Endodermal cell (in vitro differentiated cells): ENCODE measurements around the gene MEGF8. TPM values are rescaled to one million over a fixed set of nuclear protein-coding genes. Genes with fewer than 3 reads are reported as not detected.

Experiments used
- DNase-seq: peaks from one replicate; pipeline ENCODE4 v3.0.0-alpha.2; 2017
- H3K27ac ChIP-seq: 2 replicates; pipeline ENCODE4 v1.5.1; 2013; ENCODE audit warnings: mild to moderate bottlenecking, low read depth, low read length, moderate library complexity
- H3K27me3 ChIP-seq: 2 replicates; pipeline ENCODE4 v1.6.1; 2013; ENCODE audit warnings: mild to moderate bottlenecking, low read length, moderate library complexity; ENCODE audit not compliant: insufficient read depth, control insufficient read depth, poor library complexity, severe bottlenecking
- H3K36me3 ChIP-seq: 2 replicates; pipeline ENCODE4 v1.7.0; 2013; ENCODE audit warnings: mild to moderate bottlenecking, low read length, moderate library complexity; ENCODE audit not compliant: control insufficient read depth, insufficient read depth
- H3K4me1 ChIP-seq: one replicate; pipeline ENCODE4 v1.7.0; 2013; ENCODE audit warnings: low read length; ENCODE audit not compliant: control insufficient read depth, insufficient read depth
- H3K4me3 ChIP-seq: 2 replicates; pipeline ENCODE4 v1.5.1; 2013; ENCODE audit warnings: mild to moderate bottlenecking, low read length, moderate library complexity
- H3K9ac ChIP-seq: 2 replicates; pipeline ENCODE4 v1.6.1; 2013; ENCODE audit warnings: mild to moderate bottlenecking, low read length, moderate library complexity; ENCODE audit not compliant: poor library complexity, severe bottlenecking; ENCODE audit errors: extremely low read depth
- H3K9me3 ChIP-seq: 2 replicates; pipeline ENCODE4 v1.6.1; 2013; ENCODE audit warnings: mild to moderate bottlenecking, low read length, moderate library complexity; ENCODE audit not compliant: control insufficient read depth
- H3K27ac Mint-ChIP-seq: 2 replicates; pipeline ENCODE4 v1.8.0; 2020; ENCODE audit warnings: mixed read lengths
- H3K27me3 Mint-ChIP-seq: 2 replicates; pipeline ENCODE4 v1.8.0; 2021; ENCODE audit warnings: mild to moderate bottlenecking, mixed read lengths; ENCODE audit not compliant: insufficient read depth
- H3K36me3 Mint-ChIP-seq: 2 replicates; pipeline ENCODE4 v1.8.0; 2020; ENCODE audit warnings: low read depth, mixed read lengths
- H3K4me1 Mint-ChIP-seq: 2 replicates; pipeline ENCODE4 v1.8.0; 2020; ENCODE audit warnings: mixed read lengths
- H3K4me3 Mint-ChIP-seq: 2 replicates; pipeline ENCODE4 v1.8.0; 2020; ENCODE audit warnings: mild to moderate bottlenecking, moderate library complexity, mixed read lengths
- H3K9me3 Mint-ChIP-seq: 2 replicates; pipeline ENCODE4 v1.8.0; 2020; ENCODE audit warnings: mild to moderate bottlenecking, mixed read lengths
- CTCF ChIP-seq: fragments of 200-600 bp; sonication (generic); conservative IDR thresholded peaks from 2 replicates; pipeline ENCODE4 v1.5.0; 2021; ENCODE audit warnings: antibody characterized with exemption, mild to moderate bottlenecking
- WGBS, 2 experiments: methylation state at CpG; one replicate each; pipeline versions ENCODE4 v1.1.5 to v1.1.7; 2013; ENCODE audit warnings: missing lambda C conversion rate in 2 of 2, mixed read lengths in 1 of 2; ENCODE audit not compliant: insufficient coverage in 1 of 2, insufficient read length in 1 of 2; 5-methylcytosine and 5-hydroxymethylcytosine counted together
- total RNA-seq, 2 donors: library from RNA; stranded (reverse); fragmentation: NEBNext Ultra II Directional in 1 of 2; extraction: Animal tissue kit (Norgen Biotek cat#: 25700) in 1 of 2; gene quantifications; 2 replicates in 1 of 2; 3 replicates in 1 of 2; pipeline ENCODE4 v1.2.1, GENCODE V29; 2021

Gene MEGF8
- total RNA-seq, 2 donors from 2014 or later, result 48.0 to 51.4 TPM

GRCh38 chr19:42403586-42403985, 78.2 kb downstream of the MEGF8 start:
- 68% methylated on average over 5 to 10 of the region's 10 CpGs for WGBS, 2 experiments
- Mint-ChIP-seq H3K4me3 (peak overlapping the region; percentile 78), H3K9me3 (no peaks in the 10 kb centered on the region), H3K27me3 (peaks cover 5% of the 10 kb centered on the region), H3K36me3 (peaks cover 12% of the 10 kb centered on the region), H3K27ac (peak overlapping the region; percentile 70), H3K4me1 (peaks cover 19% of the 10 kb centered on the region)
- H3K27me3 ChIP-seq, result no peaks in the 10 kb centered on the region
- no peak for TF ChIP-seq CTCF
- DNase-seq, result peak; percentile 84
- no peak overlapping the region for H3K27ac ChIP-seq
- H3K4me1 ChIP-seq, result peaks cover 4% of the 10 kb centered on the region
- no peak overlapping the region for H3K9ac ChIP-seq
- no peaks in the 10 kb centered on the region for H3K36me3 ChIP-seq
- peak overlapping the region; percentile 85 for H3K4me3 ChIP-seq
- no peaks in the 10 kb centered on the region for H3K9me3 ChIP-seq

GRCh38 chr19:42406111-42406510, 80.7 kb downstream of the MEGF8 start:
- Mint-ChIP-seq H3K36me3 (peaks cover 12% of the 10 kb centered on the region), H3K9me3 (no peaks in the 10 kb centered on the region), H3K27me3 (peaks cover 14% of the 10 kb centered on the region), H3K27ac (no peak overlapping the region), H3K4me3 (no peak overlapping the region), H3K4me1 (peaks cover 17% of the 10 kb centered on the region)
- no peak for DNase-seq
- peaks cover 4% of the 10 kb centered on the region for H3K4me1 ChIP-seq
- H3K27me3 ChIP-seq, result no peaks in the 10 kb centered on the region
- H3K9me3 ChIP-seq, result no peaks in the 10 kb centered on the region
- no peak for TF ChIP-seq CTCF
- 88 to 95% methylated on average over 3 to 11 of the region's 11 CpGs for WGBS, 2 experiments
- no peak overlapping the region for H3K4me3 ChIP-seq
- H3K36me3 ChIP-seq, result no peaks in the 10 kb centered on the region
- no peak overlapping the region for H3K9ac ChIP-seq
- H3K27ac ChIP-seq, result no peak overlapping the region

- no peak overlapping the region for H3K27ac Mint-ChIP-seq
- Histone ChIP-seq H3K4me1 (peaks cover 4% of the 10 kb centered on the region), H3K36me3 (no peaks in the 10 kb centered on the region), H3K9me3 (no peaks in the 10 kb centered on the region), H3K4me3 (no peak overlapping the region), H3K27ac (no peak overlapping the region), H3K9ac (no peak overlapping the region), H3K27me3 (no peaks in the 10 kb centered on the region)
- H3K27me3 Mint-ChIP-seq, result peaks cover 26% of the 10 kb centered on the region
- H3K4me3 Mint-ChIP-seq, result no peak overlapping the region
- no peak for TF ChIP-seq CTCF
- no peak for DNase-seq
- no peaks in the 10 kb centered on the region for H3K9me3 Mint-ChIP-seq
- WGBS, 2 experiments, result 94 to 98% methylated on average over 7 to 29 of the region's 30 CpGs
- H3K4me1 Mint-ChIP-seq, result peaks cover 15% of the 10 kb centered on the region
- H3K36me3 Mint-ChIP-seq, result peaks cover 15% of the 10 kb centered on the region
These were observed 81.8 kb downstream of the MEGF8 start for GRCh38 chr19:42407085-42407815.
